GM19023 (cell line): Measurements from ENCODE around the gene UPK3B.
"Not testable (repeated sequence)": the region's sequence is repeated elsewhere in the genome, so short reads cannot be mapped to it uniquely, and the experiment has no call there.

Experiments
- ATAC-seq: cut with Tn5 transposase; IDR thresholded peaks from one replicate; pipeline ENCODE4 v1.9.1; 2021; ENCODE audit warnings: mild to moderate bottlenecking, moderate library complexity; ENCODE audit not compliant: unreplicated experiment

UPK3B gene

GRCh38 chr7:76509931-76510877 is at the start of gene UPK3B:
TSS of gene UPK3B (plus strand) at chr7:76510552. CDS start at chr7:76510653, 101 bp downstream.
- ATAC-seq: no peak

GRCh38 chr7:76460767-76461166 is 49.6 kb upstream of the UPK3B start:
- ATAC-seq: not testable (repeated sequence)

- ATAC-seq: peak; percentile 98
Measured at GRCh38 chr7:76461464-76462101, 48.8 kb upstream of the UPK3B start, which contains the start of gene DTX2. TSS of gene DTX2 (plus strand) at chr7:76461709. CDS start at chr7:76480510, 18,801 bp downstream.

GRCh38 chr7:76462271-76462882 is 48.0 kb upstream of the UPK3B start:
- ATAC-seq: not testable (repeated sequence)

- not testable (repeated sequence) for ATAC-seq
Measured at GRCh38 chr7:76464959-76465358, 45.4 kb upstream of the UPK3B start.

- ATAC-seq: not testable (repeated sequence)
Measured at GRCh38 chr7:76465950-76466349, 44.4 kb upstream of the UPK3B start.

GRCh38 chr7:76467743-76468404 is 42.5 kb upstream of the UPK3B start:
- ATAC-seq: not testable (repeated sequence)

- ATAC-seq: not testable (repeated sequence)
Measured at GRCh38 chr7:76471556-76472221, 38.7 kb upstream of the UPK3B start.

GRCh38 chr7:76473097-76473496 is 37.3 kb upstream of the UPK3B start:
- not testable (repeated sequence) for ATAC-seq

- ATAC-seq: not testable (repeated sequence)
Measured at GRCh38 chr7:76476280-76476679, 34.1 kb upstream of the UPK3B start.

- ATAC-seq: not testable (repeated sequence)
Measured at GRCh38 chr7:76476742-76477474, 33.4 kb upstream of the UPK3B start.

- ATAC-seq: not testable (repeated sequence)
Measured at GRCh38 chr7:76479628-76480027, 30.7 kb upstream of the UPK3B start.

- ATAC-seq: not testable (repeated sequence)
Measured at GRCh38 chr7:76480403-76481253, 29.7 kb upstream of the UPK3B start.

- not testable (repeated sequence) for ATAC-seq
Measured at GRCh38 chr7:76482660-76483059, 27.7 kb upstream of the UPK3B start.

GRCh38 chr7:76483081-76483480 is 27.3 kb upstream of the UPK3B start:
- ATAC-seq: not testable (repeated sequence)

- not testable (repeated sequence) for ATAC-seq
Measured at GRCh38 chr7:76484456-76484855, 25.9 kb upstream of the UPK3B start.

GRCh38 chr7:76485822-76486610 is 24.3 kb upstream of the UPK3B start:
- peak; percentile 11 for ATAC-seq

- ATAC-seq: peak; percentile 99
Measured at GRCh38 chr7:76486618-76487017, 23.7 kb upstream of the UPK3B start.
